Right lung (tissue), 10 donors: ENCODE measurements around the gene IL3RA. TPM values are rescaled to one million over a fixed set of nuclear protein-coding genes. Genes with fewer than 3 reads are reported as not detected.
"Not testable (repeated sequence)": the region's sequence is repeated elsewhere in the genome, so short reads cannot be mapped to it uniquely, and the experiment has no call there.

Source experiments
- DNase-seq, 2 donors: peaks; one replicate each; pipeline ENCODE4 v3.0.0-alpha.2; 2013
- long read RNA-seq, 8 donors: transcript quantifications; one replicate each; lab custom pipeline, GENCODE V29; 2026
- polyA plus RNA-seq, 5 donors: library from polyadenylated mRNA; unstranded; fragments of 120-200 nt; gene quantifications; one replicate each; pipeline versions ENCODE4 v1.2.1 to v1.2.3, GENCODE V29; 2013; ENCODE audit warnings: inconsistent platforms in 1 of 5, low replicate concordance in 1 of 5; ENCODE audit not compliant: insufficient read length in 5 of 5, insufficient read depth in 1 of 5

IL3RA gene
- polyA plus RNA-seq, result 10 to 100 TPM; 17.8 to 26.6 (median 26.0) TPM
- long read RNA-seq, donor 1, transcript IL3RA-201 (12 exons, 1,706 nt), result major isoform, 10 of 1,630 reads
- long read RNA-seq, donor 1, partial matches to known transcripts, result 1,579 of 1,630 reads
- long read RNA-seq, donor 1, other reads (novel, unspliced or antisense), result 41 of 1,630 reads
- long read RNA-seq, donor 2, transcript IL3RA-201 (12 exons, 1,706 nt), result major isoform, 5 of 933 reads
- long read RNA-seq, donor 2, partial matches to known transcripts, result 314 of 933 reads
- long read RNA-seq, donor 2, other reads (novel, unspliced or antisense), result 614 of 933 reads
- long read RNA-seq, donor 3, partial matches to known transcripts, result 1,055 of 1,071 reads
- long read RNA-seq, donor 3, other reads (novel, unspliced or antisense), result 14 of 1,071 reads
- long read RNA-seq, donor 4, partial matches to known transcripts, result 757 of 778 reads
- long read RNA-seq, donor 4, other reads (novel, unspliced or antisense), result 21 of 778 reads
- long read RNA-seq, donor 5, partial matches to known transcripts, result 1,296 of 1,306 reads
- long read RNA-seq, donor 5, other reads (novel, unspliced or antisense), result 7 of 1,306 reads
- long read RNA-seq, donor 6, partial matches to known transcripts, result 1,023 of 1,061 reads
- long read RNA-seq, donor 6, other reads (novel, unspliced or antisense), result 37 of 1,061 reads
- long read RNA-seq, donor 7, partial matches to known transcripts, result 1,895 of 1,919 reads
- long read RNA-seq, donor 7, other reads (novel, unspliced or antisense), result 23 of 1,919 reads
- long read RNA-seq, donor 8, partial matches to known transcripts, result 570 of 592 reads
- long read RNA-seq, donor 8, other reads (novel, unspliced or antisense), result 21 of 592 reads

GRCh38 chrX:1336331-1336943 lies at the start of gene IL3RA:
Gene IL3RA (plus strand): TSS chrX:1336785. CDS start chrX:1341766, 4,981 bp downstream.
- DNase-seq, result peak in 1 of 2 donors; percentile 18

GRCh38 chrX:1289535-1289934 lies 47.0 kb upstream of the IL3RA start:
- no peak for DNase-seq

- DNase-seq, result no peak
These were observed 45.4 kb upstream of the IL3RA start for GRCh38 chrX:1291110-1291740.

GRCh38 chrX:1292575-1293290 lies 43.9 kb upstream of the IL3RA start:
- DNase-seq, result no peak

- no peak for DNase-seq
These were observed 42.1 kb upstream of the IL3RA start for GRCh38 chrX:1294301-1295067.

GRCh38 chrX:1295550-1295949 lies 41.0 kb upstream of the IL3RA start:
- no peak for DNase-seq

GRCh38 chrX:1297591-1297990 lies 39.0 kb upstream of the IL3RA start:
- DNase-seq, result not testable (repeated sequence)

- no peak for DNase-seq
These were observed 36.1 kb upstream of the IL3RA start for GRCh38 chrX:1300449-1300848.

- no peak for DNase-seq
These were observed 31.2 kb upstream of the IL3RA start for GRCh38 chrX:1305411-1305810.

GRCh38 chrX:1306909-1307625 lies 29.5 kb upstream of the IL3RA start:
- DNase-seq, result no peak

GRCh38 chrX:1307626-1308340 lies 28.8 kb upstream of the IL3RA start:
- no peak for DNase-seq

- DNase-seq, result no peak
These were observed 28.1 kb upstream of the IL3RA start for GRCh38 chrX:1308476-1308875.

- DNase-seq, result not testable (repeated sequence)
These were observed 27.7 kb upstream of the IL3RA start for GRCh38 chrX:1308917-1309316.

GRCh38 chrX:1313788-1314187 lies 22.8 kb upstream of the IL3RA start:
- DNase-seq, result no peak

GRCh38 chrX:1316527-1316926 lies 20.1 kb upstream of the IL3RA start:
- DNase-seq, result no peak

- no peak for DNase-seq
These were observed 14.9 kb upstream of the IL3RA start for GRCh38 chrX:1321674-1322073.

- DNase-seq, result no peak
These were observed 14.2 kb upstream of the IL3RA start for GRCh38 chrX:1322393-1322792.

GRCh38 chrX:1323315-1323714 lies 13.3 kb upstream of the IL3RA start:
- no peak for DNase-seq
